ENCODE results near the gene IL15.

- no peak for TF ChIP-seq ELK1 (IDR thresholded peaks at IDR 0.05; ENCODE audit: borderline replicate concordance, low read depth, low read length)
- no peak for TF ChIP-seq CTCF (conservative IDR thresholded peaks at IDR 0.05; ENCODE audit: low read depth, low read length)
- no peak for TF ChIP-seq SMC3 (IDR thresholded peaks at IDR 0.05; ENCODE audit: low read depth, low read length)
- TF ChIP-seq MXI1 (IDR thresholded peaks at IDR 0.05; ENCODE audit: borderline replicate concordance, low read depth, low read length), result no peak
- TF ChIP-seq RAD21 (IDR thresholded peaks at IDR 0.05; ENCODE audit: low read length), result no peak
Measured at GRCh38 chr4:141636082-141636770, at the start of gene IL15.

All from IMR-90 (cell line).